Suprapubic skin (tissue), 4 donors: ENCODE data around the gene LATS2. TPM values are rescaled to one million over a fixed set of nuclear protein-coding genes. Genes with fewer than 3 reads are reported as not detected.

Source experiments
- DNase-seq, 2 donors: peaks; one replicate each; pipeline ENCODE4 v3.0.0-alpha.2; 2019; ENCODE audit warnings: low spot score in 2 of 2
- H3K27ac ChIP-seq: fragments of 200-600 bp; sonication (generic); one replicate; pipeline ENCODE4 v1.5.1; 2019
- H3K27me3 ChIP-seq: fragments of 200-600 bp; sonication (generic); one replicate; pipeline ENCODE4 v1.5.1; 2019
- H3K36me3 ChIP-seq: fragments of 200-600 bp; sonication (generic); one replicate; pipeline ENCODE4 v1.5.1; 2019
- H3K4me1 ChIP-seq: fragments of 200-600 bp; sonication (generic); one replicate; pipeline ENCODE4 v1.5.1; 2019
- H3K4me3 ChIP-seq: fragments of 200-600 bp; sonication (generic); one replicate; pipeline ENCODE4 v1.5.1; 2019; ENCODE audit warnings: mild to moderate bottlenecking
- H3K9me3 ChIP-seq: fragments of 200-600 bp; sonication (generic); one replicate; pipeline ENCODE4 v1.5.1; 2019
- CTCF ChIP-seq, 2 donors: fragments of 200-600 bp in 1 of 2; fragments of 450-650 bp in 1 of 2; sonication (generic) in 1 of 2; IDR thresholded peaks; one replicate each; pipeline ENCODE4 v1.5.1; 2016 to 2019; ENCODE audit warnings: antibody characterized with exemption in 2 of 2, mild to moderate bottlenecking in 1 of 2, moderate library complexity in 1 of 2
- EP300 ChIP-seq: sonication (generic); formaldehyde crosslinking; IDR thresholded peaks from one replicate; pipeline ENCODE4 v1.6.1; 2017; ENCODE audit warnings: antibody characterized with exemption
- POLR2A ChIP-seq, 2 donors: fragments of 450-650 bp; IDR thresholded peaks; one replicate each; pipeline ENCODE4 v1.6.1; 2017; ENCODE audit warnings: antibody characterized with exemption in 2 of 2, mild to moderate bottlenecking in 2 of 2, moderate library complexity in 2 of 2
- POLR2AphosphoS5 ChIP-seq, 3 donors: sonication (generic); formaldehyde crosslinking; IDR thresholded peaks; one replicate each; pipeline ENCODE4 v1.6.1; 2017; ENCODE audit warnings: antibody characterized with exemption in 3 of 3
- WGBS: methylation state at CpG from one replicate; pipeline ENCODE4 v1.1.5; 2018; 5-methylcytosine and 5-hydroxymethylcytosine counted together
- total RNA-seq, 4 donors: library from RNA; depleted of rRNA; stranded (reverse); fragments of >200 nt; gene quantifications; one replicate each; pipeline ENCODE4 v1.1.0, GENCODE V29; 2016

Gene LATS2
- total RNA-seq, 4 donors from 2014 or later = 11.5 to 21.6 (median 16.3) TPM

GRCh38 chr13:20990910-20991525, 70.4 kb downstream of the LATS2 start:
- H3K9me3 ChIP-seq = no peaks in the 10 kb centered on the region
- H3K27ac ChIP-seq = no peak overlapping the region
- no peak for DNase-seq
- no peak for TF ChIP-seq CTCF (IDR thresholded peaks at IDR 0.05)
- TF ChIP-seq POLR2AphosphoS5 (IDR thresholded peaks at IDR 0.05) = no peak
- TF ChIP-seq EP300 = no peak
- TF ChIP-seq POLR2A (IDR thresholded peaks at IDR 0.05) = no peak
- peaks cover 16% of the 10 kb centered on the region for H3K4me1 ChIP-seq
- no peak overlapping the region for H3K4me3 ChIP-seq
- peaks cover 47% of the 10 kb centered on the region for H3K36me3 ChIP-seq
- 96% methylated on average over 11 of the region's 14 CpGs for WGBS
- H3K27me3 ChIP-seq = no peaks in the 10 kb centered on the region

- TF ChIP-seq EP300 = no peak
- TF ChIP-seq POLR2A (IDR thresholded peaks at IDR 0.05) = no peak
- TF ChIP-seq CTCF (IDR thresholded peaks at IDR 0.05) = no peak
- no peak for TF ChIP-seq POLR2AphosphoS5 (IDR thresholded peaks at IDR 0.05)
- no peak for DNase-seq
- no peak overlapping the region for H3K4me3 ChIP-seq
- 81% methylated on average over 9 of the region's 9 CpGs for WGBS
- H3K27ac ChIP-seq = no peak overlapping the region
- H3K27me3 ChIP-seq = no peaks in the 10 kb centered on the region
- H3K9me3 ChIP-seq = no peaks in the 10 kb centered on the region
- H3K4me1 ChIP-seq = peaks cover 8% of the 10 kb centered on the region
- H3K36me3 ChIP-seq = peaks cover 51% of the 10 kb centered on the region
These were observed 71.6 kb downstream of the LATS2 start for GRCh38 chr13:20989656-20990321.

GRCh38 chr13:20988909-20989655, 72.3 kb downstream of the LATS2 start:
- Histone ChIP-seq H3K4me1 (peaks cover under 1% of the 10 kb centered on the region), H3K36me3 (peaks cover 52% of the 10 kb centered on the region), H3K27ac (no peak overlapping the region), H3K27me3 (no peaks in the 10 kb centered on the region), H3K9me3 (no peaks in the 10 kb centered on the region), H3K4me3 (no peak overlapping the region)
- TF ChIP-seq EP300 (no peak), CTCF (IDR thresholded peaks at IDR 0.05) (no peak), POLR2AphosphoS5 (IDR thresholded peaks at IDR 0.05) (no peak), POLR2A (IDR thresholded peaks at IDR 0.05) (no peak)
- DNase-seq = no peak
- WGBS = 94% methylated on average over 34 of the region's 44 CpGs

GRCh38 chr13:20988033-20988908, 73.1 kb downstream of the LATS2 start:
- peaks cover 60% of the 10 kb centered on the region for H3K36me3 ChIP-seq
- no peak overlapping the region for H3K27ac ChIP-seq
- no peak for DNase-seq
- H3K4me3 ChIP-seq = no peak overlapping the region
- TF ChIP-seq CTCF (IDR thresholded peaks at IDR 0.05) = no peak
- no peak for TF ChIP-seq POLR2AphosphoS5 (IDR thresholded peaks at IDR 0.05)
- TF ChIP-seq EP300 = no peak
- TF ChIP-seq POLR2A (IDR thresholded peaks at IDR 0.05) = no peak
- H3K4me1 ChIP-seq = no peaks in the 10 kb centered on the region
- H3K9me3 ChIP-seq = no peaks in the 10 kb centered on the region
- 96% methylated on average over 48 of the region's 87 CpGs for WGBS
- H3K27me3 ChIP-seq = no peaks in the 10 kb centered on the region
